GM19099 (cell line): ENCODE results near the gene GALR1.

Experiments used
- POLR2A ChIP-seq: IDR thresholded peaks from 3 replicates; pipeline ENCODE4 v1.6.1; 2011; ENCODE audit warnings: low read depth; ENCODE audit not compliant: insufficient read length; ENCODE audit errors: extremely low read depth

The GALR1 gene

GRCh38 chr18:77271576-77272481 is 22.2 kb downstream of the GALR1 start:
- no peak for TF ChIP-seq POLR2A

GRCh38 chr18:77298172-77298571 is 48.5 kb downstream of the GALR1 start:
- TF ChIP-seq POLR2A: no peak

GRCh38 chr18:77299706-77300105 is 50.1 kb downstream of the GALR1 start:
- no peak for TF ChIP-seq POLR2A

- no peak for TF ChIP-seq POLR2A
Measured at GRCh38 chr18:77300579-77300978, 50.9 kb downstream of the GALR1 start.

GRCh38 chr18:77304268-77304667 is 54.6 kb downstream of the GALR1 start:
- no peak for TF ChIP-seq POLR2A

GRCh38 chr18:77305676-77306075 is 56.0 kb downstream of the GALR1 start:
- TF ChIP-seq POLR2A: no peak

GRCh38 chr18:77308216-77308615 is 58.6 kb downstream of the GALR1 start:
- no peak for TF ChIP-seq POLR2A

GRCh38 chr18:77314511-77314910 is 64.9 kb downstream of the GALR1 start:
- TF ChIP-seq POLR2A: no peak

- no peak for TF ChIP-seq POLR2A
Measured at GRCh38 chr18:77314952-77315351, 65.3 kb downstream of the GALR1 start.

GRCh38 chr18:77316008-77316407 is 66.4 kb downstream of the GALR1 start:
- TF ChIP-seq POLR2A: no peak

- TF ChIP-seq POLR2A: no peak
Measured at GRCh38 chr18:77316641-77317040, 67.0 kb downstream of the GALR1 start.

- no peak for TF ChIP-seq POLR2A
Measured at GRCh38 chr18:77320971-77321559, 71.4 kb downstream of the GALR1 start.

- TF ChIP-seq POLR2A: no peak
Measured at GRCh38 chr18:77321823-77322805, 72.5 kb downstream of the GALR1 start.

- TF ChIP-seq POLR2A: no peak
Measured at GRCh38 chr18:77323640-77324299, 74.1 kb downstream of the GALR1 start.
